H9 (cell line): ENCODE results near the gene ARHGEF7. TPM values are rescaled to one million over a fixed set of nuclear protein-coding genes. Genes with fewer than 3 reads are reported as not detected.

Experiments
- DNase-seq: peaks from one replicate; pipeline ENCODE4 v3.0.0-alpha.2; 2017
- H2AFZ ChIP-seq: one replicate; pipeline ENCODE4 v1.6.1; 2013; ENCODE audit warnings: mild to moderate bottlenecking, low read length, control low read depth, moderate library complexity
- H2AK5ac ChIP-seq: 2 replicates; pipeline ENCODE4 v1.6.1; 2013; ENCODE audit warnings: low read length, control low read depth, mixed read lengths; ENCODE audit not compliant: insufficient read length
- H2BK120ac ChIP-seq: one replicate; pipeline ENCODE4 v1.6.1; 2013; ENCODE audit warnings: low read depth, mild to moderate bottlenecking, low read length, control low read depth, inconsistent platforms; ENCODE audit not compliant: poor library complexity, severe bottlenecking
- H2BK12ac ChIP-seq: 2 replicates; pipeline ENCODE4 v1.6.1; 2013; ENCODE audit warnings: low read length, control low read depth, mixed read lengths, low read depth; ENCODE audit not compliant: insufficient read length
- H2BK15ac ChIP-seq: 2 replicates; pipeline ENCODE4 v1.6.1; 2013; ENCODE audit warnings: low read depth, low read length, control low read depth
- H2BK20ac ChIP-seq: one replicate; pipeline ENCODE4 v1.6.1; 2013; ENCODE audit warnings: low read depth, mild to moderate bottlenecking, low read length, control low read depth, inconsistent platforms; ENCODE audit not compliant: poor library complexity, severe bottlenecking
- H2BK5ac ChIP-seq: 2 replicates; pipeline ENCODE4 v1.6.1; 2013; ENCODE audit warnings: low read length, control low read depth, mixed read lengths; ENCODE audit not compliant: insufficient read length
- H3K14ac ChIP-seq: 2 replicates; pipeline ENCODE4 v1.6.1; 2013; ENCODE audit warnings: low read length, control low read depth; ENCODE audit not compliant: insufficient read depth
- H3K18ac ChIP-seq: 2 replicates; pipeline ENCODE4 v1.6.1; 2013; ENCODE audit warnings: low read depth, mild to moderate bottlenecking, mixed read lengths, low read length, control low read depth; ENCODE audit not compliant: insufficient read length
- H3K23ac ChIP-seq: 2 replicates; pipeline ENCODE4 v1.6.1; 2013; ENCODE audit warnings: low read length, control low read depth, mixed read lengths, low read depth; ENCODE audit not compliant: insufficient read length
- H3K23me2 ChIP-seq: 2 replicates; pipeline ENCODE4 v1.6.1; 2013; ENCODE audit warnings: low read depth, mild to moderate bottlenecking, mixed read lengths, low read length, control low read depth; ENCODE audit not compliant: insufficient read length, poor library complexity, severe bottlenecking
- H3K27ac ChIP-seq: 2 replicates; pipeline ENCODE4 v1.5.1; 2013; ENCODE audit warnings: low read length, control low read depth, mixed read lengths, low read depth; ENCODE audit not compliant: insufficient read length
- H3K27me3 ChIP-seq: 2 replicates; pipeline ENCODE4 v1.6.1; 2013; ENCODE audit warnings: low read length, control low read depth, inconsistent platforms; ENCODE audit not compliant: insufficient read depth
- H3K4ac ChIP-seq: 2 replicates; pipeline ENCODE4 v1.6.1; 2013; ENCODE audit warnings: low read depth, mild to moderate bottlenecking, control low read depth, inconsistent platforms, low read length, moderate library complexity
- H3K4me1 ChIP-seq: 2 replicates; pipeline ENCODE4 v1.6.1; 2013; ENCODE audit warnings: low read length, control low read depth, inconsistent platforms; ENCODE audit not compliant: insufficient read depth
- H3K4me2 ChIP-seq: 2 replicates; pipeline ENCODE4 v1.6.1; 2013; ENCODE audit warnings: low read length, control low read depth, mixed read lengths; ENCODE audit not compliant: insufficient read length, insufficient read depth
- H3K56ac ChIP-seq: 2 replicates; pipeline ENCODE4 v1.6.1; 2013; ENCODE audit warnings: low read depth, mild to moderate bottlenecking, mixed read lengths, low read length, control low read depth; ENCODE audit not compliant: insufficient read length
- H3K79me1 ChIP-seq: 2 replicates; pipeline ENCODE4 v1.6.1; 2013; ENCODE audit warnings: low read depth, mild to moderate bottlenecking, moderate library complexity, low read length, control low read depth, inconsistent platforms; ENCODE audit not compliant: insufficient read depth, poor library complexity, severe bottlenecking
- H3K79me2 ChIP-seq: 2 replicates; pipeline ENCODE4 v1.6.1; 2013; ENCODE audit warnings: low read length, control low read depth, inconsistent platforms; ENCODE audit not compliant: insufficient read depth
- H3K9ac ChIP-seq: 2 replicates; pipeline ENCODE4 v1.6.1; 2013; ENCODE audit warnings: low read length, control low read depth, mixed read lengths; ENCODE audit not compliant: insufficient read length; ENCODE audit errors: extremely low read depth
- H3K9me3 ChIP-seq: one replicate; pipeline ENCODE4 v1.6.1; 2013; ENCODE audit warnings: low read depth, low read length, inconsistent platforms; ENCODE audit not compliant: control insufficient read depth
- H3T11ph ChIP-seq: one replicate; pipeline ENCODE4 v1.6.1; 2013; ENCODE audit warnings: mild to moderate bottlenecking, low read length, control low read depth, inconsistent platforms
- H4K20me1 ChIP-seq: one replicate; pipeline ENCODE4 v1.6.1; 2013; ENCODE audit not compliant: control insufficient read depth, insufficient read length, insufficient read depth
- H4K5ac ChIP-seq: 2 replicates; pipeline ENCODE4 v1.6.1; 2013; ENCODE audit warnings: low read depth, mild to moderate bottlenecking, mixed read lengths, low read length, control low read depth; ENCODE audit not compliant: insufficient read length
- H4K8ac ChIP-seq: replicated peaks from 2 replicates; pipeline ENCODE4 v1.6.1; 2013; ENCODE audit warnings: low read length, control low read depth, mixed read lengths, low read depth; ENCODE audit not compliant: insufficient read length
- H4K91ac ChIP-seq: 2 replicates; pipeline ENCODE4 v1.6.1; 2013; ENCODE audit warnings: low read depth, mild to moderate bottlenecking, moderate library complexity, mixed read lengths, low read length, control low read depth; ENCODE audit not compliant: insufficient read length
- H3K27ac Mint-ChIP-seq, 3 experiments: 2 replicates in 2 of 3; 3 replicates in 1 of 3; pipeline ENCODE4 v1.8.0; 2020 to 2021; ENCODE audit warnings: mixed read lengths in 3 of 3, mild to moderate bottlenecking in 1 of 3, moderate library complexity in 1 of 3
- H3K27me3 Mint-ChIP-seq: 2 replicates; pipeline ENCODE4 v1.8.0; 2021; ENCODE audit warnings: low read depth, mild to moderate bottlenecking, moderate library complexity, mixed read lengths
- H3K36me3 Mint-ChIP-seq, 3 experiments: 2 replicates in 2 of 3; 3 replicates in 1 of 3; pipeline ENCODE4 v1.8.0; 2020 to 2021; ENCODE audit warnings: low read depth in 3 of 3, mixed read lengths in 3 of 3; ENCODE audit not compliant: insufficient read depth in 1 of 3
- H3K4me1 Mint-ChIP-seq, 2 experiments: 2 replicates each; pipeline ENCODE4 v1.8.0; 2020; ENCODE audit warnings: mixed read lengths in 2 of 2
- H3K4me3 Mint-ChIP-seq, 2 experiments: 2 replicates in 1 of 2; 3 replicates in 1 of 2; pipeline ENCODE4 v1.8.0; 2020 to 2021; ENCODE audit warnings: mild to moderate bottlenecking in 2 of 2, mixed read lengths in 2 of 2, moderate library complexity in 1 of 2
- H3K9me3 Mint-ChIP-seq, 2 experiments: 2 replicates in 1 of 2; 3 replicates in 1 of 2; pipeline ENCODE4 v1.8.0; 2020; ENCODE audit warnings: mild to moderate bottlenecking in 2 of 2, mixed read lengths in 2 of 2, moderate library complexity in 1 of 2
- CTCF ChIP-seq: fragments of 200-600 bp; sonication (generic); conservative IDR thresholded peaks from 3 replicates; pipeline ENCODE4 v1.8.0; 2021; ENCODE audit warnings: antibody characterized with exemption, mild to moderate bottlenecking
- WGBS: extraction: QIAGEN DNeasy Blood & Tissue Kit; methylation state at CpG from one replicate; pipeline ENCODE4 v1.1.7; 2013; ENCODE audit warnings: missing lambda C conversion rate, low lambda C conversion rate, mixed read lengths; ENCODE audit not compliant: insufficient read length; ENCODE audit errors: extremely low coverage; 5-methylcytosine and 5-hydroxymethylcytosine counted together
- total RNA-seq: library from RNA; stranded (reverse); gene quantifications from 2 replicates; pipeline ENCODE4 v1.2.1, GENCODE V29; 2021

ARHGEF7 gene
- total RNA-seq, 1 experiment from 2014 or later = 51.9 TPM

- Histone ChIP-seq H3K27me3 (no peaks in the 10 kb centered on the region), H3T11ph (no peak overlapping the region), H3K79me1 (no peaks in the 10 kb centered on the region), H3K9ac (no peak overlapping the region), H3K4me2 (no peak overlapping the region), H4K20me1 (no peaks in the 10 kb centered on the region), H3K23ac (no peak overlapping the region), H3K79me2 (no peaks in the 10 kb centered on the region), H3K14ac (no peak overlapping the region), H2AK5ac (no peak overlapping the region), H3K9me3 (no peaks in the 10 kb centered on the region), H4K8ac (no peak overlapping the region), H3K23me2 (no peaks in the 10 kb centered on the region), H4K5ac (no peak overlapping the region), H3K56ac (no peak overlapping the region), H3K4me1 (no peaks in the 10 kb centered on the region), H3K4ac (no peak overlapping the region), H2BK15ac (no peak overlapping the region), H4K91ac (no peak overlapping the region), H2AFZ (no peak overlapping the region), H2BK12ac (no peak overlapping the region), H3K27ac (no peak overlapping the region), H2BK20ac (no peak overlapping the region), H2BK120ac (no peak overlapping the region), H2BK5ac (no peak overlapping the region), H3K18ac (no peak overlapping the region)
- no CpG with 5 or more reads among the region's 6 CpGs for WGBS
- Mint-ChIP-seq H3K36me3 (no peaks in the 10 kb centered on the region; a peak in 1 of 7 replicates), H3K9me3 (no peaks in the 10 kb centered on the region), H3K4me1 (peaks cover 4 to 5% of the 10 kb centered on the region in 2 experiments), H3K4me3 (no peak overlapping the region), H3K27ac (no peak overlapping the region; a peak in 1 of 7 replicates), H3K27me3 (peaks cover 38% of the 10 kb centered on the region)
- no peak for TF ChIP-seq CTCF
- no peak for DNase-seq
These were observed 22.4 kb upstream of the ARHGEF7 start for GRCh38 chr13:111092685-111093084.
